ENCODE results near the gene ASB6.

Gene ASB6

GRCh38 chr9:129672702-129673101 lies 30.8 kb upstream of the ASB6 start:
- H3K4me3 ChIP-seq (replicated peaks; ENCODE audit: low read depth, low read length): no peak overlapping the region
- no peak for DNase-seq (ENCODE audit: extremely low read depth, insufficient read length)
- peaks cover 2% of the 10 kb centered on the region for H3K27me3 ChIP-seq (replicated peaks; ENCODE audit: control insufficient read depth, insufficient read depth, low read length)
- H3K36me3 ChIP-seq (ENCODE audit: control insufficient read depth, insufficient read depth, low read length): no peaks in the 10 kb centered on the region
- no peak for TF ChIP-seq CTCF (IDR thresholded peaks at IDR 0.05; ENCODE audit: insufficient read depth, low read length, poor library complexity, severe bottlenecking)

- H3K4me3 ChIP-seq (replicated peaks; ENCODE audit: low read depth, low read length): no peak overlapping the region
Observed at GRCh38 chr9:129671519-129671918, 29.6 kb upstream of the ASB6 start.

GRCh38 chr9:129671065-129671464 lies 29.1 kb upstream of the ASB6 start:
- peaks cover 2% of the 10 kb centered on the region for H3K27me3 ChIP-seq (replicated peaks; ENCODE audit: control insufficient read depth, insufficient read depth, low read length)
- DNase-seq (ENCODE audit: extremely low read depth, insufficient read length): no peak
- H3K36me3 ChIP-seq (ENCODE audit: control insufficient read depth, insufficient read depth, low read length): no peaks in the 10 kb centered on the region
- no peak for TF ChIP-seq CTCF (IDR thresholded peaks at IDR 0.05; ENCODE audit: insufficient read depth, low read length, poor library complexity, severe bottlenecking)
- no peak overlapping the region for H3K4me3 ChIP-seq (replicated peaks; ENCODE audit: low read depth, low read length)

More at GRCh38 chr9:129671519-129671918, 29.6 kb upstream of the ASB6 start:
- TF ChIP-seq CTCF (IDR thresholded peaks at IDR 0.05; ENCODE audit: insufficient read depth, low read length, poor library complexity, severe bottlenecking): no peak
- Histone ChIP-seq H3K27me3 (replicated peaks; ENCODE audit: control insufficient read depth, insufficient read depth, low read length) (peaks cover 2% of the 10 kb centered on the region), H3K36me3 (ENCODE audit: control insufficient read depth, insufficient read depth, low read length) (no peaks in the 10 kb centered on the region)
- no peak for DNase-seq (ENCODE audit: extremely low read depth, insufficient read length)

GRCh38 chr9:129669946-129670345 lies 28.0 kb upstream of the ASB6 start:
- Histone ChIP-seq H3K4me3 (replicated peaks; ENCODE audit: low read depth, low read length) (no peak overlapping the region), H3K36me3 (ENCODE audit: control insufficient read depth, insufficient read depth, low read length) (no peaks in the 10 kb centered on the region), H3K27me3 (replicated peaks; ENCODE audit: control insufficient read depth, insufficient read depth, low read length) (peaks cover 2% of the 10 kb centered on the region)
- no peak for DNase-seq (ENCODE audit: extremely low read depth, insufficient read length)
- TF ChIP-seq CTCF (IDR thresholded peaks at IDR 0.05; ENCODE audit: insufficient read depth, low read length, poor library complexity, severe bottlenecking): no peak

GRCh38 chr9:129669141-129669718 lies 27.3 kb upstream of the ASB6 start:
- DNase-seq (ENCODE audit: extremely low read depth, insufficient read length): no peak
- no peak for TF ChIP-seq CTCF (IDR thresholded peaks at IDR 0.05; ENCODE audit: insufficient read depth, low read length, poor library complexity, severe bottlenecking)
- H3K36me3 ChIP-seq (ENCODE audit: control insufficient read depth, insufficient read depth, low read length): no peaks in the 10 kb centered on the region
- H3K27me3 ChIP-seq (replicated peaks; ENCODE audit: control insufficient read depth, insufficient read depth, low read length): peaks cover 2% of the 10 kb centered on the region
- H3K4me3 ChIP-seq (replicated peaks; ENCODE audit: low read depth, low read length): no peak overlapping the region

- DNase-seq (ENCODE audit: extremely low read depth, insufficient read length): no peak
- peaks cover 2% of the 10 kb centered on the region for H3K27me3 ChIP-seq (replicated peaks; ENCODE audit: control insufficient read depth, insufficient read depth, low read length)
- H3K36me3 ChIP-seq (ENCODE audit: control insufficient read depth, insufficient read depth, low read length): no peaks in the 10 kb centered on the region
- no peak overlapping the region for H3K4me3 ChIP-seq (replicated peaks; ENCODE audit: low read depth, low read length)
- TF ChIP-seq CTCF (IDR thresholded peaks at IDR 0.05; ENCODE audit: insufficient read depth, low read length, poor library complexity, severe bottlenecking): no peak
Observed at GRCh38 chr9:129667850-129668249, 25.9 kb upstream of the ASB6 start.

Data from GM06990 (cell line).